ENCODE data around the gene PTGES2.

The PTGES2 gene

DNA sequence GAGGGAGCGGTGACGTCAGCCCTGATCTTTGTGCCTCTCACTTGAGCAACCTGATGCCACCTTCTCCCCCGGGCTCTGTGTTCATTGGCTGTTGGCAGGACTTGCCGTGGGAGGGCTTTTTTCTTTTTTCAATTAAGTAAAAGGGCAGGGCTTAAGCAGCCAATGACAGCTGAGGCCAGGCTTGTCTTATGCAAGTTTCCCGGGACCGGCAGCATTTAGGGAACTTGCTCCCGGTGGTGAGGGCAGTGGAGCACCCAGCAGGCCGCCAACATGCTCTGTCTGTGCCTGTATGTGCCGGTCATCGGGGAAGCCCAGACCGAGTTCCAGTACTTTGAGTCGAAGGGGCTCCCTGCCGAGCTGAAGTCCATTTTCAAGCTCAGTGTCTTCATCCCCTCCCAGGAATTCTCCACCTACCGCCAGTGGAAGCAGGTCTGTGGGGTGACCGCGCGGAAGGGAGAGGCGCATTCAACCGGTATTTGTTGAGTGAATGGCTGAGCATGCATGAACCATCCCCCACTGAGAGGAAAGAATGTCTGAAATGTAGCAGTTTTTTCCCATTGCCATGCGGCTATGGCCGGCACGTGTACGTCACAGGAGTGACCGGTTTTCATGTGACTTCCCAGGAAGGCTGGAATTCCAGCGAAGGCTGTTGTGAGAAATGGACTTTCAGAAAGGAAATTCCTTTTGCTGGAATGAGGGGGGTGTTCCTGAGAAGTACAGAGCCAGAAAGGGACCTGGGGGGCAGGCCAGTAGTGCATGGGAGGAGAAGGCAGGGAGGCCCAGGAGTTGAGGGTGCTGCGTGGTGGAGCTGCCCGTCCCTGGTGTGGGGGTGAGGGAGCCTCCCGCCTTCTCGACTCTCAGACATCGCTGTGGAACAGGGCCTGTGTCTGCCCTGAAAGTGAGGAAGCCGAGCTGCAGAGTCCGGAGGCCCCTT, 29.0 kb downstream of the PTGES2 start:
- TF ChIP-seq GATA3 (IDR thresholded peaks at IDR 0.05; ENCODE audit: low read depth, low read length): no peak
- TF ChIP-seq GATA2 (IDR thresholded peaks at IDR 0.05; ENCODE audit: low read depth, low read length): no peak

DNA sequence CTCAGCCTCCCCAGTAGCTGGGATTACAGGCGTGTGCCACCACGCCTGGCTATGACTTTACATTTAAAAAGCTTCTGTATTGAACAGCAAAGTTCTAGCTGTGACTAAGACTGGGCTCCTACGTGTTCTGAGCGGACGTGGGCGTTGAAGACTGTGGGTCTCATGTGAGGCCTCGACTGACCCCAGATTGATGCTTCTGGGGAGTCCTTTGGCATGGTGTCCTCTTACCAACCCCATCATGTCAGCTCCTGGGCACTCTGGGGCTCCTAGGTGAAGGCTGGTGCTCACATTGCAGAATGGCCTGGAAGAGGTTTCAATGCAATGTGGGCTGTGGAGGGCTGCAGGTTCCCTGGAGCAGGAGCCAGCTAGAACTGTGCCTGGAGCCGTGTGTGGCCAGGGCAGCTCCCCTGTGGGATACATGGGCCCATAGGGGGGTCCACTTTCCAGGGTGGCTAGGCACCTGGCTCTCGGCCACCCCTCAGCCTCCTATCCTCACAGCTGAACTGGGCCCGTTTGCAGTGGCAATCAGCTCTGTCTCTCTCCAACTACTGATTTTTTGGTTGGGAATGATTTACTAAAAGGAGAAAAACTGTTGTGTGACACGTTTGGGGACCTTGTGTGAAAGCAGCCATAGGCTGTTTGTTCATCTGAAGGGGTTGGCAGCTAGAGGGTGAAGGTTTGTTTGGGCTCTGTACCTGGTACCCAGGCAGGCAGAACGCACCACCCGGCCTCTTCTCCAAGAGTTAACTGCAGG, 29.8 kb downstream of the PTGES2 start:
- TF ChIP-seq GATA3 (IDR thresholded peaks at IDR 0.05; ENCODE audit: low read depth, low read length) (no peak), GATA2 (IDR thresholded peaks at IDR 0.05; ENCODE audit: low read depth, low read length) (no peak)

GRCh38 chr9:128096616-128097536, 30.7 kb downstream of the PTGES2 start:
- no peak for TF ChIP-seq GATA3 (IDR thresholded peaks at IDR 0.05; ENCODE audit: low read depth, low read length)
- no peak for TF ChIP-seq GATA2 (IDR thresholded peaks at IDR 0.05; ENCODE audit: low read depth, low read length)

DNA sequence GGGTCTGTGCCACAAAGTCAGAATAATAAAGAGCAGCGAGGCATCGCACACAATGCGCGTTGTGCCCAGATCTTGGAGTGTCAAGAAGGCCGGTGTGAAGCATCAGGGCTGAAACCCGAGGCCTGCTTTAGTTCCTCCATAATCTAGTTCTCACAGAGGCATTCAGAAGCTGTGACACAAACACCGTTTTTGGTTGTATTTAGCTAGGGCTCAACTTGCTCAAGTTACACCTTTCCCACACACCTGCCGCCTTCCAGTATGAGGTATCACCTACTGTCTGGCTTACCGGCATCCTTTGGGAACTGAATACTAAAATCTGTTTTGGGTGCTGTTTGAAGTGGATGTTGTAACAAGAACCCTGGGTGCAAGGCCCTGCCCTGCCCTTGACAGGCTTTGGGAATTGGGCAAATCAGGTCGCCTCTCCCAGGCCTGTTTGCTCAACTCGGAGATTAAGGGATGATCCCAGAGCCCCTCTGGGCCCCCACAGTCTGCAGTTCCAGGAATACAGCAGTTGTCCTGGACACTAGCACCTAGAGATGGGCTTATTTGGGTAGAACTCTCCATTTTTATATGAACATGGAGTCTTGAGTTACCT, 32.5 kb downstream of the PTGES2 start:
- TF ChIP-seq GATA3 (IDR thresholded peaks at IDR 0.05; ENCODE audit: low read depth, low read length) (no peak), GATA2 (IDR thresholded peaks at IDR 0.05; ENCODE audit: low read depth, low read length) (no peak)

GRCh38 chr9:128094166-128094949, 33.2 kb downstream of the PTGES2 start:
- TF ChIP-seq GATA3 (IDR thresholded peaks at IDR 0.05; ENCODE audit: low read depth, low read length): no peak

- no peak for TF ChIP-seq GATA2 (IDR thresholded peaks at IDR 0.05; ENCODE audit: low read depth, low read length)
- TF ChIP-seq GATA3 (IDR thresholded peaks at IDR 0.05; ENCODE audit: low read depth, low read length): no peak
These were observed 34.5 kb downstream of the PTGES2 start for GRCh38 chr9:128093011-128093410.

- no peak for TF ChIP-seq GATA3 (IDR thresholded peaks at IDR 0.05; ENCODE audit: low read depth, low read length)
- no peak for TF ChIP-seq GATA2 (IDR thresholded peaks at IDR 0.05; ENCODE audit: low read depth, low read length)
These were observed 35.1 kb downstream of the PTGES2 start for GRCh38 chr9:128092199-128092977.

GRCh38 chr9:128091571-128091970, 36.0 kb downstream of the PTGES2 start:
- TF ChIP-seq GATA3 (IDR thresholded peaks at IDR 0.05; ENCODE audit: low read depth, low read length) (no peak), GATA2 (IDR thresholded peaks at IDR 0.05; ENCODE audit: low read depth, low read length) (no peak)

GRCh38 chr9:128091144-128091543, 36.4 kb downstream of the PTGES2 start:
- TF ChIP-seq GATA2 (IDR thresholded peaks at IDR 0.05; ENCODE audit: low read depth, low read length): no peak
- TF ChIP-seq GATA3 (IDR thresholded peaks at IDR 0.05; ENCODE audit: low read depth, low read length): no peak

DNA sequence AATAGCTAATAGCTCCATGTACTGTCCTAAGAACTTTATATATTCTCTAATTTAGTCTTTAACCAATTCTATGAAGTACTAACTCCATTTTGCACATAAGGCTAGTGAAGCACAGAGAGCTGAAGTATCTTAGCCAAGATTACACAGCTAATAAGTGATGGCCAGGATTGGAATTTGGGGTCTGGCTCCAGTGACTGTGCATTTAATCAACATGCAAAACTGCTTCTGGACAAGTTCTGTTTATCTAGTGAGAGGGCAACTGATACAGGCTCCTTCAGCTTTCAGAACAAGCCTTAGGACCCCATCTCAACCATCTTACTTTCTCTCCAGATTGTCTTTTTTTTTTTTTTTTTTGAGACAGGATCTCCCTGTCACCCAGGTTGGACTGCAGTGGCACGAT, 38.2 kb downstream of the PTGES2 start:
- no peak for TF ChIP-seq GATA3 (IDR thresholded peaks at IDR 0.05; ENCODE audit: low read depth, low read length)
- TF ChIP-seq GATA2 (IDR thresholded peaks at IDR 0.05; ENCODE audit: low read depth, low read length): no peak

GRCh38 chr9:128088253-128088945, 39.1 kb downstream of the PTGES2 start:
- no peak for TF ChIP-seq GATA2 (IDR thresholded peaks at IDR 0.05; ENCODE audit: low read depth, low read length)
- TF ChIP-seq GATA3 (IDR thresholded peaks at IDR 0.05; ENCODE audit: low read depth, low read length): no peak

All from SH-SY5Y (cell line).